Body of pancreas (tissue), 4 donors: Measurements from ENCODE around the gene TMEM131L.

Experiments
- CTCF ChIP-seq, 7 experiments: fragments of 450-650 bp in 4 of 7; fragments of 200-600 bp in 3 of 7; sonication (generic) in 3 of 7; IDR thresholded peaks; one replicate each; pipeline ENCODE4 v1.5.1; 2016 to 2019; ENCODE audit warnings: antibody characterized with exemption in 7 of 7
- POLR2A ChIP-seq, 3 donors: fragments of 450-650 bp; IDR thresholded peaks; one replicate each; pipeline ENCODE4 v1.6.1; 2016; ENCODE audit warnings: antibody characterized with exemption in 3 of 3, mild to moderate bottlenecking in 2 of 3

- TF ChIP-seq CTCF (IDR thresholded peaks at IDR 0.05) (no peak), POLR2A (IDR thresholded peaks at IDR 0.05) (no peak)
Measured at GRCh38 chr4:153522802-153523094, 56.6 kb downstream of the TMEM131L start.
